Activated CD8-positive, alpha-beta memory T cell treated with anti-CD3 and anti-CD28 coated beads for 48 hours (primary cell): ENCODE data around the gene URI1.
"Not testable (repeated sequence)": the region's sequence is repeated elsewhere in the genome, so short reads cannot be mapped to it uniquely, and the experiment has no call there.

Source experiments
- DNase-seq, 3 experiments: peaks; one replicate each; pipeline ENCODE4 v3.0.0-alpha.2; 2020; ENCODE audit warnings: low read depth in 2 of 3, low spot score in 2 of 3

Gene URI1, protein sequence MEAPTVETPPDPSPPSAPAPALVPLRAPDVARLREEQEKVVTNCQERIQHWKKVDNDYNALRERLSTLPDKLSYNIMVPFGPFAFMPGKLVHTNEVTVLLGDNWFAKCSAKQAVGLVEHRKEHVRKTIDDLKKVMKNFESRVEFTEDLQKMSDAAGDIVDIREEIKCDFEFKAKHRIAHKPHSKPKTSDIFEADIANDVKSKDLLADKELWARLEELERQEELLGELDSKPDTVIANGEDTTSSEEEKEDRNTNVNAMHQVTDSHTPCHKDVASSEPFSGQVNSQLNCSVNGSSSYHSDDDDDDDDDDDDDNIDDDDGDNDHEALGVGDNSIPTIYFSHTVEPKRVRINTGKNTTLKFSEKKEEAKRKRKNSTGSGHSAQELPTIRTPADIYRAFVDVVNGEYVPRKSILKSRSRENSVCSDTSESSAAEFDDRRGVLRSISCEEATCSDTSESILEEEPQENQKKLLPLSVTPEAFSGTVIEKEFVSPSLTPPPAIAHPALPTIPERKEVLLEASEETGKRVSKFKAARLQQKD

GRCh38 chr19:29941828-29942403 lies at the start of gene URI1:
URI1 (plus strand) TSS chr19:29942239; CDS start chr19:29942548, 309 bp downstream.
- DNase-seq = peak; percentile 83 to 96 (median 89)

GRCh38 chr19:29893606-29894284 lies 48.3 kb upstream of the URI1 start:
- no peak for DNase-seq

DNA sequence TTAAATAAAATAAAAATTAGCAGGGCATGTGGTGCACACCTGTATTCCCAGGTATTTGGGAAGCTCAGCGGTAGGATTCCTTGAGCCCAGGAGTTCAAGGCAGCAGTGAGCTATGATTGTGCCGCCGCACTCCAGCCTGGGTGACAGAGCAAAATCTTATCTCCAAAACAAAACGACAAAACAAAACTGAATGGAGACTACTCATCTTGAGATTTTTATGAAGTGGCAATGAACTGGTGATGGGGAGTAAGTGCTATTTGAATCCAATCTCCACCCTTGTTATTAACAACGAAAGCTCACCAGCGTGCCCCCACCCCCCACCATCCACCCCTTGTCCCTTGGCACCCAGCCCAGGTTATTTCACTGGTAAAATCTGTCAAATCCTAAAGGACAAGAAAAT lies 45.2 kb upstream of the URI1 start:
- DNase-seq = no peak

GRCh38 chr19:29897466-29897865 lies 44.6 kb upstream of the URI1 start:
- DNase-seq = no peak

GRCh38 chr19:29904017-29904416 lies 38.0 kb upstream of the URI1 start:
- DNase-seq = no peak

- no peak for DNase-seq
These were observed 32.8 kb upstream of the URI1 start for GRCh38 chr19:29908963-29909944.

- DNase-seq = no peak
These were observed 27.1 kb upstream of the URI1 start for GRCh38 chr19:29914933-29915332.

GRCh38 chr19:29915832-29916231 lies 26.2 kb upstream of the URI1 start:
- not testable (repeated sequence) for DNase-seq

- DNase-seq = no peak
These were observed 24.1 kb upstream of the URI1 start for GRCh38 chr19:29917911-29918310.

GRCh38 chr19:29918891-29919290 lies 23.1 kb upstream of the URI1 start:
- no peak for DNase-seq

DNA sequence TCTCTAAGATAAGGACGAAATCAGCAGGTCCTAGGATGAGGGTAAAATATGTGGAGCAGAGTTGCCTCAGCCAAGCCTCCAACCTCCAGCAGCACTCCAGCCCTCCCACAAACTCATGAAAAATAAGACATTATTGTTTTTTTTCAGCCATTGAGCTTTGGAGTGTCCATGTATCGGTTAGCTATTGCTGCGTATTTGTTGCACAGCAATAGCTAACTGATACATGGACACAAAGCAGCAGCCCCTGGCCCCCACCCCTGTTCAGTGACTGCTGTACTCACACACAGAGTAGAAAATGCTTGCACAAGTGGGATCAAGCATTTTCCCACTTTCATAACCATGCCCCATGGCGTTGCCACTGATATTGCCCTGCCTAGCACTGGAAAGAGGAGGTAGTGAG lies 19.1 kb upstream of the URI1 start:
- DNase-seq = no peak

GRCh38 chr19:29923653-29924052 lies 18.4 kb upstream of the URI1 start:
- no peak for DNase-seq

DNA sequence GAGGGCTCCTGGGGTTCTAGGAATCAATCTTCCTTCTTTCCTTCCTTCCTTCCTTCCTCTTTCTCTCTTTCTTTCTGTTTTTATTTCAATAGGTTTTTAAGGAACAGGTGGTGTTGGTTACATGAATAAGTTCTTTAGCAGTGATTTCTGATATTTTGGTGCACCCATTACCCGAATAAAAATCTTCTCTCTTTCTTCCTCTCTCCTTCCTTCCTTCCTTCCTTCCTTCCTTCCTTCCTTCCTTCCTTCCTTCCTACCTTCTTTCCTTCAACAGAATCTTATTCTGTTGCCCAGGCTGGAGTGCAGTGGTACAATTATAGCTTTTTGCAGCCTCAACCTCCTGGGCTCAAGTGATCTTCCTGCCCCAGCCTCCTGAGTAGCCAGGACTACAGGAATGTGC lies 16.0 kb upstream of the URI1 start:
- no peak for DNase-seq

GRCh38 chr19:29926801-29927200 lies 15.2 kb upstream of the URI1 start:
- no peak for DNase-seq

- DNase-seq = no peak
These were observed 14.0 kb upstream of the URI1 start for GRCh38 chr19:29927944-29928625.

DNA sequence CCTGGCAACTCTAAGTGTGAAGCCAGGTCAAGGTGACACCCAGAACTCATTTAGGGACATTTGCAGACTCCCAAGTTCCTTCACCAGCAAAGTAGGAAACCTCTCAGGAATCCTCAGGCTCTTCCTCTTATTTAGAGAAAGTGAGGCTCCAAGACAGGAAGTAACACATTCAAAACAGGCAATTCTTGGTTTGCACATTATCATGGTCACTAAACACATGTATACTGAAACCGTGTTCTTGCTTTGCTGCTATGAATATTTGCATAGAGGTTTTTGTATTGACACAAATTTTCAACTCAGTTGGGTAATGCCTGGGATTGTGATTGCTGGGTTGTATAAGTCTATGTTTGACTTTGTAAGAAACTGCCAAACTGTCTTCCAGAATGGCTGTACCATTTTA lies 13.2 kb upstream of the URI1 start:
- DNase-seq = no peak

DNA sequence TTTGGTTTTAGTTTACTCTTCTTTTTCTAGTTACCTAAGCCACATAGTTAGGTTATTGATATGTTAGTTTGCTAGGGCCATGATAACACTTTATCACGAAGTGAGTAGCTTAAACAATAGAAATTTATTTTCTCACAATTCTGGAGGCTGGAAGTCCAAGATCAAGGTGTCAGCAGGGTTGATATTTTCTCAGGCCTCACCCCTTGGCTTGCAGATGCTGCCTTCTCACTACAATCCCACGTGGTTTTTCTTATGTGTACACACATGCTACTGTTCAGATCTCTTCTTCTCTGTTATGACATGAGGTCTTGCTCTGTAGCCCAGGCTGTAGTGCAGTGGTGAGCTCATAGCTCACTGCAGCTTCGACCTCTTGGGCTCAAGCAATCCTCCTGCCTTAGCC lies 7.8 kb upstream of the URI1 start:
- DNase-seq = no peak

DNA sequence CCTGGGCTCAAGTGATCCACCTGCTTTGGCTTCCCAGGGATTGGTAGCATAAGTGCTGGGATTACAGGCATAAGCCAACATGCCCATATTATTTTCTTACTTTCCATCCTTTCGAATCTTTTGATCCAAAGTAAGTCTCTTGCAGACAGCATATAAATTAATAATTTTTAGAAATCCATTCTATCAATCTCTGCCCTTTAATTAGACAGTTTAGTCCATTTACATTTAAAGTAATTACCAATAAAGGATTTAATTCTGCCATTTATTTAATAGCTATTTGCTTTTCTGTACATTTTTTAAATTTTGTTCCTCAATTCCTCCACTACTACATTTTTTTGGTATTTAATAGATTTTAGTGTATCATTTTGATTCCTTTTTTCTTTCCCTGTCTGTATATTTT lies 7.3 kb upstream of the URI1 start:
- DNase-seq = no peak

DNA sequence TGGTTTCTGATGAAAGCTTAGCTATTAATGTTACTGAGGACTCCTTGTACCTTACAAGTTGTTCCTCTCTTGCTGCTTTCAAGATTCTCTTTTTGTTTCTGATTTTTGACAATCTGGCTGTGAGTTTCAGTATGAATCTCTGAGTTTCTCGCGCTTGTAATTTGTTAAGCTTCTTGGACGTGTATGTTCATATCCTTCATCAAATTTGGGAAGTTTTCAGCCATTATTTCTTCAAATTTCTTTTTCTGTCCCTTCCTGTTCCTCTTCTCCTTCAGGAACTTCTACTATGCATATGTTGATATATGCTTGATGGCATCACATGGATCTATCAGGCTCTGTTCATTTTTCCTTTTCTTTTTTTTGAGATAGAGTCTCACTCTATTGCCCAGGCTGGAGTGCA lies 5.6 kb upstream of the URI1 start:
- DNase-seq = no peak

DNA sequence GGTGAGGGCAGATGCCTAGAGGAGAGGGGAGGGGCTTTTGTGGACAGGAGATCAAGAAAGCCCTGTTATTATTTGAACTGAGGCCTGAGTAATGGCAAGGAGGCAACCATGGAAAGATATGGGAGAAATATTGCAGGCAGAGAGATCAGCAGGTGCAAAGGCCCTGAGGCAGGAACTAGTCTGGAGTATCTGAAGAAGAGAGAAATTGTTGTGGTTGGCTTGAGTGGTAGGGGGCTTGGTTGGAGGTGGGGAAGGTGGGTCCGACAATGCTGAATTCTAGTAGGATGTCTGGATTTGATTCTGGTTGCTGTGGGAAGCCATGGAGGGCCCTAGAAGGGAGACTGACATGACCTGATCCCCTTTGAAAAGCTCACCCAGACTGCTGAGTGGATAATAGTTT lies 2.4 kb upstream of the URI1 start:
- DNase-seq = no peak
